OCI-LY7 (cell line): ENCODE measurements around the gene TMEM52B. TPM values are rescaled to one million over a fixed set of nuclear protein-coding genes. Genes with fewer than 3 reads are reported as not detected.

Experiments
- Bru-seq: library from RNA; stranded (reverse); fragments of 400-500 nt; gene quantifications from one replicate; lab custom pipeline; 2021; lab: Mats Ljungman, UMichigan
- BruChase-seq, 2 experiments: library from RNA; stranded (reverse); fragments of 400-500 nt; gene quantifications; one replicate each; lab custom pipeline; 2021; lab: Mats Ljungman, UMichigan
- BruUV-seq: library from RNA; stranded (reverse); fragments of 400-500 nt; replicated peaks from 2 replicates; lab custom pipeline; 2021; lab: Mats Ljungman, UMichigan
- CTCF ChIA-PET: fragments of 300-600 bp; sonication (Branson Sonifier 250); formaldehyde crosslinking; loops from one replicate; lab custom pipeline; 2022; ENCODE audit warnings: antibody characterized with exemption; ENCODE audit not compliant: unreplicated experiment; lab: Charles Lee
- POLR2A ChIA-PET: fragments of 300-600 bp; sonication (Branson Sonifier 250); formaldehyde crosslinking; loops from one replicate; lab custom pipeline; 2022; ENCODE audit warnings: antibody characterized with exemption; lab: Charles Lee
- DNase-seq: peaks from one replicate; pipeline ENCODE4 v3.0.0-alpha.2; 2015; ENCODE audit warnings: low spot score
- H2AFZ ChIP-seq: fragments of 200-600 bp; sonication (generic), shearing (Covaris generic); 2 replicates; pipeline ENCODE4 v1.6.1; 2014; ENCODE audit warnings: mild to moderate bottlenecking, antibody characterized with exemption, low read length, moderate library complexity
- H3K27ac ChIP-seq: fragments of 200-600 bp; sonication (generic); 2 replicates; pipeline ENCODE4 v1.5.1; 2014; ENCODE audit warnings: mixed run types, low read depth, mild to moderate bottlenecking, moderate library complexity, low read length, inconsistent platforms; ENCODE audit not compliant: poor library complexity, severe bottlenecking
- H3K36me3 ChIP-seq: fragments of 200-600 bp; sonication (generic); 2 replicates; pipeline ENCODE4 v1.6.1; 2014; ENCODE audit warnings: mild to moderate bottlenecking, antibody characterized with exemption, low read length, moderate library complexity, mixed read lengths; ENCODE audit not compliant: insufficient read depth
- H3K4me1 ChIP-seq: fragments of 200-600 bp; sonication (generic); 2 replicates; pipeline ENCODE4 v1.5.1; 2014; ENCODE audit warnings: mild to moderate bottlenecking, low read length; ENCODE audit not compliant: insufficient read depth, poor library complexity, severe bottlenecking
- H3K4me2 ChIP-seq: fragments of 200-600 bp; sonication (generic); 2 replicates; pipeline ENCODE4 v1.6.1; 2014; ENCODE audit warnings: mild to moderate bottlenecking, low read length
- H3K4me3 ChIP-seq: fragments of 200-600 bp; sonication (generic); 2 replicates; pipeline ENCODE4 v1.5.1; 2014; ENCODE audit warnings: mild to moderate bottlenecking, low read depth, low read length; ENCODE audit not compliant: poor library complexity, severe bottlenecking
- H3K79me2 ChIP-seq: fragments of 200-600 bp; sonication (generic); 2 replicates; pipeline ENCODE4 v1.6.1; 2016; ENCODE audit warnings: low read depth, mild to moderate bottlenecking, low read length, moderate library complexity, mixed read lengths; ENCODE audit not compliant: insufficient read depth
- H3K9me2 ChIP-seq: fragments of 200-600 bp; sonication (generic); 2 replicates; pipeline ENCODE4 v1.6.1; 2016; ENCODE audit warnings: mild to moderate bottlenecking, low read length, mixed read lengths; ENCODE audit not compliant: insufficient read depth
- H3K9me3 ChIP-seq: fragments of 200-600 bp; sonication (generic); 2 replicates; pipeline ENCODE4 v1.6.1; 2014; ENCODE audit warnings: mild to moderate bottlenecking, mixed run types, low read length, mixed read lengths
- H4K20me1 ChIP-seq: fragments of 200-600 bp; sonication (generic); 2 replicates; pipeline ENCODE4 v1.6.1; 2014; ENCODE audit warnings: mild to moderate bottlenecking, antibody characterized with exemption, low read length, moderate library complexity, mixed read lengths; ENCODE audit not compliant: insufficient read depth
- CTCF ChIP-seq: fragments of 200-600 bp; sonication (generic); conservative IDR thresholded peaks from 2 replicates; pipeline ENCODE4 v1.5.1; 2014; ENCODE audit warnings: mild to moderate bottlenecking, antibody characterized with exemption, low read length, moderate library complexity, mixed read lengths
- EZH2phosphoT487 ChIP-seq: fragments of 200-600 bp; sonication (generic); IDR thresholded peaks from 2 replicates; pipeline ENCODE4 v1.6.1; 2018; ENCODE audit warnings: low read depth, borderline replicate concordance, mild to moderate bottlenecking, mixed run types, antibody characterized with exemption, low read length, moderate library complexity, mixed read lengths
- intact Hi-C: fragments of 100-400 bp; cut with micrococcal nuclease; formaldehyde crosslinking; loops from one replicate; pipeline ENCODE4 v1.10.0; 2022; ENCODE audit not compliant: unreplicated experiment
- long read RNA-seq: library from polyadenylated mRNA; stranded (forward); transcript quantifications from one replicate; pipeline ENCODE4 v2.0.0, GENCODE V29; 2022
- total RNA-seq, 2 experiments: library from RNA; depleted of rRNA in 1 of 2; stranded (reverse); fragments of >200 nt in 1 of 2; shearing (Covaris generic) in 1 of 2; gene quantifications; 2 replicates each; pipeline ENCODE4 v1.2.3, GENCODE V29; 2014 to 2022

Gene TMEM52B
- not detected in 2 replicates for total RNA-seq (2014; rRNA removed; shearing (Covaris generic))
- 0.21 and 0.22 TPM in 2 replicates for total RNA-seq (2022)
- Bru-seq, nascent RNA, result percentile 18 among the genes with signal in this experiment
- percentile 15 among the genes with signal in this experiment for BruChase-seq, experiment 1, labeled RNA remaining after a 6-hour chase
- percentile 19 among the genes with signal in this experiment for BruChase-seq, experiment 2, labeled RNA remaining after a 2-hour chase
- long read RNA-seq, result 0 reads

- Histone ChIP-seq H3K9me3 (no peaks in the 10 kb centered on the region), H3K79me2 (no peaks in the 10 kb centered on the region), H3K4me3 (no peak within 1 kb of the TSS), H4K20me1 (no peaks in the 10 kb centered on the region), H2AFZ (no peak within 1 kb of the TSS), H3K36me3 (no peaks in the 10 kb centered on the region), H3K4me1 (peaks cover 7% of the 10 kb centered on the region), H3K4me2 (no peak within 1 kb of the TSS), H3K9me2 (no peaks in the 10 kb centered on the region), H3K27ac (no peak within 1 kb of the TSS)
- no TSS peak for BruUV-seq
- POLR2A ChIA-PET, result no interaction called here
- CTCF ChIA-PET, result no interaction called here
- DNase-seq, result no peak
- intact Hi-C loops, result no loop called here
- TF ChIP-seq EZH2phosphoT487, result no peak
- no peak for TF ChIP-seq CTCF
Observed at GRCh38 chr12:10178821-10179220, at the start of gene TMEM52B. TMEM52B (plus strand) TSS chr12:10179032; CDS start chr12:10179575, 543 bp downstream.

GRCh38 chr12:10130042-10130441 is 48.8 kb upstream of the TMEM52B start, which contains the start of gene CLEC7A:
CLEC7A (minus strand) TSS chr12:10130199; CDS start chr12:10130082, 117 bp downstream.
- Histone ChIP-seq H3K9me2 (no peaks in the 10 kb centered on the region), H3K79me2 (no peaks in the 10 kb centered on the region), H2AFZ (no peak within 1 kb of the TSS), H4K20me1 (no peaks in the 10 kb centered on the region), H3K4me3 (no peak within 1 kb of the TSS), H3K36me3 (no peaks in the 10 kb centered on the region), H3K9me3 (no peaks in the 10 kb centered on the region), H3K27ac (no peak within 1 kb of the TSS), H3K4me2 (peak within 1 kb of the TSS; percentile 42), H3K4me1 (peaks cover 16% of the 10 kb centered on the region)
- POLR2A ChIA-PET, result interaction anchor here (0.6 to 1.0 kb wide), 4 partner anchors 11 to 696 kb away, joined by 3 to 5 read pairs (median 4); partner anchors contain the start of gene TAS2R10
- TF ChIP-seq EZH2phosphoT487 (no peak), CTCF (no peak)
- CTCF ChIA-PET, result no interaction called here
- no TSS peak for BruUV-seq
- DNase-seq, result peak; percentile 43
- intact Hi-C loops, result no loop called here

DNA sequence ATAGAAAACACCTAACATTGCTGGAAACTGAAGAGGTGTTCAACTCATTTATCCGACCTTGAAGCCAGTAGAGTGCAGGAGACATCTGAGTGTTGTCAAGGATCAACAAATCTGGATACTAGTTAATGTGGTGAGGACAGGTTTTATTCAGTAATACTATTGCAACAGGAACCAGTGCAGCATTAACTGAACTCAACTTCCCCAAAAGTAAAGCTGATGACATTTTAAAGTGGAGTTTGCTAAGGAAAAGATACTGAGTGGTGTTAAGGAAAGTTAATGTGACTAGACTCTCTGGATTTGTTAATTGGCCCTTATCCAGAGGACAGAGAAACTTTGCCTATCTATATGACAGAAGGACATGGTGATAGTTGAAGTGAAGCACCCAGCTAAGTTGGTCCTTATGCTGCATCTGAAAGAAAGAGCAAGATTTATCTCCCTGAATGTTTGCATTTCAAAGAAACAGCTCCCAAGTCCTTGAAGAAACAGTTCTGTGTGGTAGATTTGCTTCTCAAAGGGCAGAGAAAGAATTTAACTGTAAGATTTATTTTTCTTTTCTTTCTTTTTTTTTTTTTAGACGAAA is 47.6 kb upstream of the TMEM52B start:
- no peak overlapping the region for H2AFZ ChIP-seq
- POLR2A ChIA-PET, result no interaction called here
- no peak for TF ChIP-seq EZH2phosphoT487
- no peak for TF ChIP-seq CTCF

More for the DNA sequence above, 47.6 kb upstream of the TMEM52B start:
- Histone ChIP-seq H3K9me3 (no peaks in the 10 kb centered on the region), H3K4me2 (no peak overlapping the region), H3K4me1 (peaks cover 16% of the 10 kb centered on the region), H3K9me2 (no peaks in the 10 kb centered on the region), H4K20me1 (no peaks in the 10 kb centered on the region), H3K36me3 (no peaks in the 10 kb centered on the region), H3K79me2 (no peaks in the 10 kb centered on the region), H3K27ac (no peak overlapping the region), H3K4me3 (no peak overlapping the region)
- DNase-seq, result no peak
- no TSS peak for BruUV-seq
- intact Hi-C loops, result no loop called here
- CTCF ChIA-PET, result no interaction called here
